Measurements from ENCODE around the gene SPTBN1. TPM values are rescaled to one million over a fixed set of nuclear protein-coding genes. Genes with fewer than 3 reads are reported as not detected.

Gene SPTBN1
- total RNA-seq, 1 experiment from 2014 or later, result 204 TPM

GRCh38 chr2:54510916-54511315 lies 54.8 kb downstream of the SPTBN1 start (continued):
- TF ChIP-seq FOXK1 (CRISPR knock-in tag; IDR thresholded peaks at IDR 0.05), result no peak

- DNase-seq (ENCODE audit: low spot score) (no peak), ATAC-seq (no peak)
- peaks cover 49% of the 10 kb centered on the region for H3K4me1 Mint-ChIP-seq
- TF ChIP-seq ZNF263 (CRISPR knock-in tag; IDR thresholded peaks at IDR 0.05; ENCODE audit: low read depth), result no peak
- TF ChIP-seq ESRRA (CRISPR knock-in tag; IDR thresholded peaks at IDR 0.05; ENCODE audit: borderline replicate concordance), result no peak
- no peak for TF ChIP-seq ZNF512 (CRISPR knock-in tag; IDR thresholded peaks at IDR 0.05; ENCODE audit: borderline replicate concordance)
- TF ChIP-seq IRF1 (CRISPR knock-in tag; IDR thresholded peaks at IDR 0.05), result no peak
- TF ChIP-seq MAX (CRISPR knock-in tag; IDR thresholded peaks at IDR 0.05), result no peak
- TF ChIP-seq E2F5 (CRISPR knock-in tag; IDR thresholded peaks at IDR 0.05), result no peak
- TF ChIP-seq GTF2I (CRISPR knock-in tag; conservative IDR thresholded peaks at IDR 0.05), result no peak
- TF ChIP-seq STAT6 (CRISPR knock-in tag; conservative IDR thresholded peaks at IDR 0.05; ENCODE audit: low read depth), result no peak
- no peak for TF ChIP-seq HMGXB4 (CRISPR knock-in tag; IDR thresholded peaks at IDR 0.05)
- no peak for TF ChIP-seq ATF1 (CRISPR knock-in tag; IDR thresholded peaks at IDR 0.05)
- no peak for TF ChIP-seq NR2C2 (CRISPR knock-in tag; IDR thresholded peaks at IDR 0.05)
- TF ChIP-seq CTCF (IDR thresholded peaks at IDR 0.05), result no peak
- no peak for TF ChIP-seq ATF2 (CRISPR knock-in tag; IDR thresholded peaks at IDR 0.05; ENCODE audit: borderline replicate concordance, low read depth)
- H3K27ac Mint-ChIP-seq, result no peak overlapping the region
- no peak overlapping the region for H3K4me3 Mint-ChIP-seq
- no peaks in the 10 kb centered on the region for H3K36me3 Mint-ChIP-seq
- CTCF ChIA-PET, result interaction anchor here (1.7 kb wide), 1 partner anchor 9 kb away, joined by 4 read pairs; no protein-coding TSS in a partner anchor
- POLR2A ChIA-PET, result no interaction called here
- no peaks in the 10 kb centered on the region for H3K27me3 Mint-ChIP-seq (ENCODE audit: low read depth)
- no peaks in the 10 kb centered on the region for H3K9me3 Mint-ChIP-seq
Measured at GRCh38 chr2:54512183-54512582, 56.1 kb downstream of the SPTBN1 start.

All from WTC11 (cell line).